IPS-NIHi11 (cell line): ENCODE results near the gene PPP4R4.
"Not testable (repeated sequence)": the region's sequence is repeated elsewhere in the genome, so short reads cannot be mapped to it uniquely, and the experiment has no call there.

ENCODE experiments used
- DNase-seq: peaks from one replicate; pipeline ENCODE4 v3.0.0; 2012; ENCODE audit warnings: mixed read lengths, low spot score

Gene PPP4R4

GRCh38 chr14:94143711-94144110, 30.4 kb upstream of the PPP4R4 start:
- DNase-seq, result no peak

DNA sequence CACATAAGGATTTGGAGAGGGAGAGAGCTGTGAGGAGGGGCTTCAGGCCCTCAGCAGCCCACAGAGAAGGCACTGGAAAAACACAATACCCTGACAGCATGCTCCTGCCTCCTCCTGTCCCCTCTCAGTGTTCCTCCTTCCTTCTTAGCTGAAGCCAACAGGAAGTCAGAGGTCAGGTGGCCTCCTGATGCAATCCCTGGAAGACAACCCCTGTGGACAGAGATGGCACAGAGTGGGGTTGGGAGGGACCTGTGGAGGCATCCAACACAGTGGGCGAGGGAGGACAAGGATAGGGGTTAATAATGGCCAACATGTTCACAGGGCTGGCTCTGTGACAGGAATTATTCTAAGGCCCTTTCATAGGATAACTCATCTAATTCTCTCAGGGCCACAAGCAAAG, 29.4 kb upstream of the PPP4R4 start:
- DNase-seq, result peak; percentile 37

DNA sequence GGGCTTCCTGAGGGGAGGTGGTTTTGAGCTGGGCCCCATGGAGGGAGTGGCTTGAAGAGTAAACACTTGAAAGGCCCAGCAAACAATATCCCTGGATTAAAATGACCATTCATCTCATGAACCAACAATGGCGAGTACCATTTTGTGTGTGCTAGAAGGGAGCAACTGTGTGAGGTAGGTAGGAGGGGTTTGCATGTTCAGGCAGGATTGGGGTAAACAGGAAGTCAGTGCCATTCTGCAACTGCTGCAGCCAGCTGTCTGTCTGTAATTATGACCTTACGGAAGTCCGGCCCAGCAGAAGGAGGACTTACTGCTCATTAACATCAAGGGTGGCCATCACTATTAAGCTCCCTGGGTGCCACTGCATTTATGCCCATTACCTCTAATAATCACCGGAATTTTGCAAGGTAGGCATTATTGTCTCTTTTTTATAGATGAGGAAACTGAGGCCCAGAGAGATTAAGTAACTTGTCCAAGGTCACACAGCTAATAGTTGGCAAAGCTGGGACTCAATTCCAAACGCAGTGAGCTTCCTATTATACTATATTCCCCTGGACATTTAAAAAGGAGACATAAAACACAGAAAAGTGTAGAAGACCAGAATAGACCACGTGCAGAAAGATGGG, 28.1 kb upstream of the PPP4R4 start:
- no peak for DNase-seq

GRCh38 chr14:94152676-94153075, 21.4 kb upstream of the PPP4R4 start:
- DNase-seq, result no peak

- no peak for DNase-seq
Measured at GRCh38 chr14:94153750-94154342, 20.3 kb upstream of the PPP4R4 start.

DNA sequence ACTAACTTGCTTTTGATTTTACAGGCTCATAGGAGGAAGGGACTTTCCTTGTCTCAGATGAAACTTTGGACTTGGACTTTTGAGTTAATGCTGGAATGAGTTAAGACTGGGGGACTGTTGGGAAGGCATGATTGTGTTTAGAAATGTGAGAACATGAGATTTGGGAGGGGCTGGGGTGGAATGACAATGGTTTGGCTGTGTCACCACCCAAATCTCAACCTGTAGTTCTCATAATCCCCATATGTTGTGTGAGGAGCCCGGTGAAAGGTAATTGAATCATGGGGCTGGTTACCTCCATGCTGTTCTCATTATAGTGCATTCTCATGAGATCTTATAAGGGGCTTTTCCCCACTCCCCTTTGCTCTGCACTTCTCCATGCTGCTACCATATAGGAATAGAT, 18.0 kb upstream of the PPP4R4 start:
- DNase-seq, result not testable (repeated sequence)

GRCh38 chr14:94157197-94157596, 16.9 kb upstream of the PPP4R4 start:
- DNase-seq, result no peak

DNA sequence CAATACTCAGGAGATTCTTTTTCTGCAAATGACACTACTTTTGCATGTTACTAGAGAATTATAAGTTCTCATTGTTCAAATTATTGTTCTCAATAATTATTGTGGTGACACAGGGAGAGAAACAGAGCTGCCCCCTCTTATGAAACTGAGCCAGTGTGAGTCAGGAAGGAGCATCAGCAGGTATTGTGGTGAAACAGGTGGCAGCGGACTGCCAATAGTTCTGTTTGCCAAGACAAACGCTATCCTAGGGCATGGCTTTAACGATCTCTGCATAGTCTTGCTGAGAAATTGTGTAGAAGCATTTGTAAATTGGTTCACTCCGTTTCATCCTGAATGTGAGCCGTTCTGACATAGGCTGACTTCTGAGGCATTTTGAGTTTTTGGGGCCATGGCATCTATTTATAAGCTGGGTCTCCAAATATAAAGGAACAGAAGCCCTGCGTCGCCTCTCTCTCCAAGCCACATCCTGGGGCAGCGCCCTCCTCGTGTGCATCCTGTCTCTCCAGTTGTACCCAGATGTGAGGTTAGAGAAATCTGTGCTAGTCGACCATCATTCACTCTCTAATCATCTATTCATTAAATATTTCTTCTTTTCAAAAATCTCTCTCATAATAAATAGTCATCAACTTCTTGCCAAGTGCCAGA, 15.8 kb upstream of the PPP4R4 start:
- DNase-seq, result no peak

DNA sequence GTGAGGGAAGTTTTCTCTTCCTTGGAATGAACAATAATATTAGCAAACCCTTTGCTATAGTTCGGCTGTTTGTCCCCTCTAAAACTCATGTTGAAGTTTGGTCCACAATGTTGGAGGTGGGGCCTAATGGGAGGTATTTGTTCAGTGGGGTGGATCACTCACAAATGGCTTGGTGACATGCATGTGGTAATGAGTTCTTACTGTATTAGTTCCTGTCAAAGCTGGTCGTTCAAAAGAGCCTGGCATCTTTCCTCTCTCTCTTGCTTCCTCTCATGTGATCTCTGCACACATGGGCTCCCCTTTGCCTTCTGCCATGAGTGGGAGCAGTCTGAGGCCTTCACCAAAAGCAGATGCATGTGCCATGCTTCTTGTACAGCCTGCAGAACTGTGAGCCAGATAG, 13.1 kb upstream of the PPP4R4 start:
- no peak for DNase-seq

DNA sequence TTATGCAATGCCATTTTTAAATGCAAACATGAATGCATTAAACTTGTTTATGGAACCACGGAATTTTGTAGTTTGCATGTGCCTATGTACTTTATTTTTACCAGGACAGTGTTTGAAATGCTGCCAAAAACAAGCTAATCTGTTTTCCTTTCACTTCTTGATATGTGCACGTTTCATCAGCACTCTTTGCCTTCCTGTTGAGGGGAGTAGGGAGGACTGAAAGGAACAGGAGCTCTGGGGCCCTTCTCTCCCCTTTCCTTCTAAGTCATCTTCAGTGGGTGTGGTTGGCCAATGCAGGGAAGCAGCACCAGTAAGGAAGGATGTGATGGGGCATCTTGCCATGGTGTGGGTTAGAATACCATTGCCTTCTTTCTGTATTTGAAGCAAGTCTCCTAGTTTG, 12.1 kb upstream of the PPP4R4 start:
- DNase-seq, result no peak

- DNase-seq, result no peak
Measured at GRCh38 chr14:94162466-94162865, 11.7 kb upstream of the PPP4R4 start.

GRCh38 chr14:94163796-94164195, 10.3 kb upstream of the PPP4R4 start:
- DNase-seq, result peak; percentile 14

DNA sequence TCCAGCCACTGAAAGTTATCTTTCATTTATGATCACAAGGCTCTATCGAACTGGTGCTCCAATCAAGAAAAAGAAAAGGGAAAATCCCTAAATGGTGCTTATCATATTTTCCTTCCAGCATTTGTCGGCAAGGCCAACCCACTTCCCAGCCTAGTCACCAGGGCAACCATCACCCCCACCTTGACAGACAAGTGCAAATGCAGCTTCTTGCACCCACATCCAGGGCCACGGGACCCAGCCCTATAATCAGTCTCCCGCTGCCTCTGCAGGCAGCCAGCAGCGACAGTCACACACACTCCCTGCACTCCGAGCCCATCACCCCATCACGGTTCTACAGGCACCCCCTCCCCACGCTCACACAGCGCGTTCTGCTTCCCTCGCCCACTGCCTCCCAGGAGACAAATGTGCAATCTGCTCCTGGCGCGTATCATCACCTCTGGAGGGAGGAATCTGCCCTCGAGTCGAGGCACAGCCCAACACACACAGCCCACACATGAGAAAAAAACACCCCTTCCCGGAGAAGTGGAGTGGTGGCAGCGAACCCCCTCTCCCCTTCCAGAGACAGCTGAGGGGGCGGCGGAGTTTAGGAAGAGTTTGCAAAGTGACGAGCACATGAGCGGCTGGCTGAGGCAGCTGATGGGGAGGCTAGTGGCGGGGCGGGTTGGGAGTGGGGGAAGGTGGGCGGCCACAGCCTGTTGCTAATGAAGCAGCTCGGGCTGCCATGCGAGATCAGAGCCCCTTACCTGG, 9.3 kb upstream of the PPP4R4 start:
- DNase-seq, result peak; percentile 33

GRCh38 chr14:94165744-94166143, 8.4 kb upstream of the PPP4R4 start:
- DNase-seq, result no peak

- no peak for DNase-seq
Measured at GRCh38 chr14:94170136-94170535, 4.0 kb upstream of the PPP4R4 start.

DNA sequence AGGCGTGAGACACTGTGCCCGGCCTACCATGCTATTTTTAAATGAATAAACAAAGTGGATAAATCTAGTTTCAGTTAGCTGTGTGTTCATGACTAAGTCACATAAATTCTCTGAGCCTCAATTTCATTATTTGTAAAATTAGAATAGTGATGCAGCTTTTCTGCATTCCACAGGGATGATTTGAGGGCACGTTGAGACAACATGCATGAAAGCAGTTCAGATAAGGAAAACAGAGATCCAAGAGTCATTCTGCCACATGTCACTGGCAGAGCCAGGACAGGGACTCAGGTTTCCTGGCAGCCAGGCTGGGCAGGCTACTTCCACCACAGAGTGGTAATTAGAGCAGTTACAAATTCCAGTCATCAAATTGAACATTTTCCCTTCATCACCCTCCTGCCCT, 2.9 kb upstream of the PPP4R4 start:
- no peak for DNase-seq

- no peak for DNase-seq
Measured at GRCh38 chr14:94172545-94172944, 1.6 kb upstream of the PPP4R4 start.

GRCh38 chr14:94173471-94173884, 644 bp upstream of the PPP4R4 start:
- no peak for DNase-seq

GRCh38 chr14:94174604-94175010, 485 bp downstream of the PPP4R4 start:
- DNase-seq, result no peak

DNA sequence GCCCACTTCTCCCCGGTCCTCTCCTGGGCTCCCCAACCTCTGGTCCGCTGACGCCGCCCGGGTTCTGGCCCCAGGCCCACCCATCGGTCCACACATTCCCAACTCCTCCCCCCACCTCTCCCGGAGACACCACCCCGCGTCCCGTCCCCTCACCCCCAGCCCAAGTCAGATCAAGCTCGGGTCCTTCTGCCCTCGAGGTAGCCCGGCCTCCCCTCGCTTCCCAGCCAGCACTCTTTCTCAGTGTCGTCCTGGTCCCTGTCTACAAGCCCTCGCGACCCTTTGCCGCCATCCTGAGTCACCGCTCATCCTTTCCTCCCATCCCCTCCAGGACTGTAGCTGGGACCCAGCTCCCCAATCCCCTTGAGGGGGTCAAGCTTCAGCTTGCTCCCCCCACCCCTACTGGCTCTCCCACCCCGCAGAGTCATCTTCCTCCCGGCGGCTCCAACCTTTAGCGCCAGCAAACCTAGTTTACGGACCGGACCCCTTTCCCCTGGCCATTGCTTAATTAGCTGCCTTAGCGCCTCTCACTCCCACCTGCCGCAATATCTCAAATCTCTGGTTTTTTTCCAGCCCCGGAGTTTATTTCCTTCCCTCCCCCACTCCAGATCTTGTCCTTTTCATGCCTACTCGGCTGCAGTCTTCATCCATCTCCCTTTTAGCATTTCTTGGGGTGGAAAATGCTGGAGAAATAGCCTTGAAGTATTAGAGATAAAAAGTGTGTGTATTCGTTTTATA, 1.1 kb downstream of the PPP4R4 start:
- peak; percentile 28 for DNase-seq

GRCh38 chr14:94175747-94176146, 1.6 kb downstream of the PPP4R4 start:
- no peak for DNase-seq

- no peak for DNase-seq
Measured at GRCh38 chr14:94176808-94177207, 2.7 kb downstream of the PPP4R4 start.
